Stomach (tissue), 4 donors: ENCODE measurements around the gene SHROOM4.

Experiments used
- CTCF ChIP-seq, 7 experiments: fragments of 450-650 bp in 4 of 7; fragments of 200-600 bp in 3 of 7; sonication (generic) in 3 of 7; IDR thresholded peaks; one replicate each; pipeline ENCODE4 v1.5.1; 2016 to 2019; ENCODE audit warnings: antibody characterized with exemption in 7 of 7, control low read depth in 2 of 7, mild to moderate bottlenecking in 1 of 7
- POLR2AphosphoS5 ChIP-seq, 3 donors: sonication (generic); formaldehyde crosslinking; IDR thresholded peaks; one replicate each; pipeline ENCODE4 v1.6.1; 2016; ENCODE audit warnings: antibody characterized with exemption in 3 of 3

- TF ChIP-seq CTCF (IDR thresholded peaks at IDR 0.05) (no peak), POLR2AphosphoS5 (IDR thresholded peaks at IDR 0.05) (no peak)
These were observed 109.0 kb downstream of the SHROOM4 start for GRCh38 chrX:50705042-50705441.
